GM21737 (cell line): Measurements from ENCODE around the gene IDH1.
"Not testable (repeated sequence)": the region's sequence is repeated elsewhere in the genome, so short reads cannot be mapped to it uniquely, and the experiment has no call there.

ENCODE experiments used
- ATAC-seq: cut with Tn5 transposase; IDR thresholded peaks from one replicate; pipeline ENCODE4 v1.9.1; 2021; ENCODE audit warnings: mild to moderate bottlenecking, moderate library complexity; ENCODE audit not compliant: unreplicated experiment

The IDH1 gene

DNA sequence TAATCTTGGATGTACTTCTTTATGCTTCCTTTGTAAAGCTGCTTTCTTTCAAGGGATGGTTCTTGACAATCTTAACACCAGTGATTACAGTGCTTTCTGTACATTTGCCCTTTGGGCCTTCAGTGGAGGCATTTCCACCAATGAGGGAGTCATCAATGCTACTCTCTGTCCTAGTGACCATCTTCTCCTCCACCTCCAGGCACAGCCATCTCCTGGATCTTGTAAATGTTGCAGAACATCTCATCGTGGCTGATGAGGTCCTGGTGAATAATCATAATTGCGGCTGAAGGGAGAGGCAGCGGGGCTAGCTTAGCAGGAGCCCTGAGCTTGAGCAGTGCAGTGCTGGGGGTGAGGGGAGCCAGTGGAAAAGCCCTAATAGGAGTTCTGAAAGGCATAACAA, 32.5 kb downstream of the IDH1 start:
- no peak for ATAC-seq

GRCh38 chr2:208221873-208222272, 33.0 kb downstream of the IDH1 start:
- ATAC-seq: not testable (repeated sequence)

GRCh38 chr2:208210688-208211451, 44.0 kb downstream of the IDH1 start:
- no peak for ATAC-seq

DNA sequence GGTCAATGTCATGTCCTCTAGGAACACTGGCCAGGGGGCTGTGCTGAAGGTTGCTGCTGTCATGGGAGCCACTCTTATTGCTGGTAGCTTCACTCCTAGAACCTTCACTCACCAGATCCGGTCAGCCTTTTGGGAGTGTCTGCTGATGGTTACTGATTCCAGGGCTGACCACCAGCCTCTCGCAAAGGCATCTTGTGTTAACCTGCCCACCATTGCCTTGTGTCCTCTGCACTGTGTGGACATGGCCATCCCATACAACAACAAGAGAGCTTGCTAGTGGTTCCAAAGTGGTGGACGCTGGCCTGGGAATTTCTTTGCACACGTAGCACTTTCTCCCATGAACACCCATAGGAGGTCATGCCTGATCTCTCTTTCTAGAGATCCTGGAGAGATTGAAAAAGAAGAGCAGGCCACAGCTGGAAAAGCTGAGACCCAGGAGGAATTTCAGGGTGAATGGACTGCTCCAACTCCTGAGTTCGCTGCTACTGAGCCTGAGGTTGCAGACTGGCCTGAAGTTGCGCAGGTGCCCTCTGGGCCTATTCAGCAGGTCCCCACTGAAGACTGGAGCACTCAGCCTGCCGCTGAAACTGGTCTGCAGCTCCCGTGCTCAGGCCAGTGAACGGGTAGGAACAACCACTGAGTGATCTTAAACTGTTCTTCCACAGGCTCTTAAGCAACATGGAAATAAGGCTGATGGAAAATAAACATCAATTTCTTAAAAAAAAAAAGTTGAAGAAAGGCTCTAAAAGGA, 46.4 kb downstream of the IDH1 start:
- ATAC-seq: no peak

DNA sequence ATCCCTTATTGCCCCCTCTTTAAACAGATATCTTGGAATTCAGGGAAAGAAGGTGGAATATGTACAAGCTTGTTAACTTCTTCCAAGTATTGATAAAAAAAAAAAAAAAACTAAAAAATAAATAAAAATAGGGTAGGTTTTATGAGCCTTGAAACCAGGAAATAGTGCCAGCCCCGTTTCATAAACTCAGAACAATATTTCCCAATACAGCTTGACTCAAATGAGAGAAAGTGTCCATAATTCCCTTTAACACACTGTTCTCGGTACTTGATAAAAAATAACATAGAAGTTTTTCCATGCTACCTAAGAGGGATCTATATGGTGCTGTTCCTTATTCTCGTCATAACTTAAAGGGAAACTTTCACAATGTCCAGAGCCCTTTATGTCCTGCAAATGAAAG, 47.1 kb downstream of the IDH1 start:
- ATAC-seq: no peak

DNA sequence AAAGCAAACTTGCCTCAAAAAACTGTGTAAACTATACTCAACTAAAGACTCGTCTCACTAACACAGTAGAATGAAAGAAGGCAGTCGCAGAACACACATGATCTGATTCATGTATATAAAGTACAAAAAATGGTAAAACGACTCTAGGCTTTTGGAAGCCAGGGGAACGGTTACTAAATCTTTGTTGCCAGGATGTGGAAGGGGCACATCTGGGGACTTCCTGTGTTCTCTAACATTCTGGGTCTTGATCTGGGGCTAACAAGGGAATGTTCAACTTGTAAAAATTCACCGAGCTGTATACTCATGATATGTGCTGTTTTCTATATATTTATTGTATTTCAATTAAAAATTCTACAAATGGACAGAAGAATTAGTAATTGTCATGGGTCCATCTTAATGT, 50.7 kb downstream of the IDH1 start:
- ATAC-seq: no peak

DNA sequence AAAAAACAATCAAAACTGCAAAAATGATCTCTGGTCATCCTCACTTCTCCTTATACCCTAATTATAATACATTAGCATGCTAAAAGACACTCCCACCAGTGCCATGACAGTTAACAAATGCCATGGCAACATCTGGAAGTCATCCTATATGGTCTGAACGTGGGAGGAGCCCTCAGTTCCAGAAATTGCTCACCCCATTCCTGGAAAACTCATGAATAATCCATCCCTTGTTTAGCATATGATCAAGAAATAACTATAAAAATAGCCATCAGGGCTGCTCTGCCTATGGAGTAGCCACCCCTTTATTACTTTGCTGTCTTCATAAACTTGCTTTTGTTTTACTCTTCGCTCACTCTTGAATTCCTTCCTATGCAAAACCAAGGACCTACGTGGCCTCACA, 59.3 kb downstream of the IDH1 start:
- no peak for ATAC-seq

DNA sequence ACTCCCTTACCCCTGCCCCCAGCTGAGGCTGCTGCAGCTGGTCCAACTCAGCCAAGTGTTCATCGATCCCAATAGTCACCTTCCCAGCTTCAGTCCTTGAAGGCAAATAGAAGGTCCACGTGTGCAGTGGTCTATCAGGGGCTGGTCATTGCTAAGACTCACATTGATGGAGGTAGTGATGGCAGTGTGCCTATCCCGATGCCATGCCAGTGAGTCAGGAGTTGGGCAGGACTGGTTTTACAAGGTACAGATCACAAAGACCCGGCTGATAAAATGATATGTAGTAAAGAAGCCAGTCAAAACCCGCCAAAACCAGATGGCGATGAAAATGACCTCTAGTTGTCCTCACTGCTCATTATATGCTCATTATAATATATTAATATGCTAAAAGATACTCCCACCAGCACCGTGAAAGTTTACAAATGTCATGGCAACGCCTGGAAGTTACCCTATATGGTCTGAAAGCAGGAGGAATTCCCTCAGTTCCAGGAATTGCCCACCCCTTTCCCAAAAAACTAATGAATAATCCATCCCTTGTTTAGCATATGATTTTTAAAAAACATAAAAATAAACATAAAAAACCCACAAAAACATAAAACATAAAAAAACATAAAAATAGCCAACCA, 62.1 kb downstream of the IDH1 start:
- no peak for ATAC-seq

- ATAC-seq: no peak
Observed at GRCh38 chr2:208189810-208190503, 64.9 kb downstream of the IDH1 start, which contains the start of gene C2orf80. C2orf80 (minus strand) TSS chr2:208190030; CDS start chr2:208186986, 3,044 bp downstream.

DNA sequence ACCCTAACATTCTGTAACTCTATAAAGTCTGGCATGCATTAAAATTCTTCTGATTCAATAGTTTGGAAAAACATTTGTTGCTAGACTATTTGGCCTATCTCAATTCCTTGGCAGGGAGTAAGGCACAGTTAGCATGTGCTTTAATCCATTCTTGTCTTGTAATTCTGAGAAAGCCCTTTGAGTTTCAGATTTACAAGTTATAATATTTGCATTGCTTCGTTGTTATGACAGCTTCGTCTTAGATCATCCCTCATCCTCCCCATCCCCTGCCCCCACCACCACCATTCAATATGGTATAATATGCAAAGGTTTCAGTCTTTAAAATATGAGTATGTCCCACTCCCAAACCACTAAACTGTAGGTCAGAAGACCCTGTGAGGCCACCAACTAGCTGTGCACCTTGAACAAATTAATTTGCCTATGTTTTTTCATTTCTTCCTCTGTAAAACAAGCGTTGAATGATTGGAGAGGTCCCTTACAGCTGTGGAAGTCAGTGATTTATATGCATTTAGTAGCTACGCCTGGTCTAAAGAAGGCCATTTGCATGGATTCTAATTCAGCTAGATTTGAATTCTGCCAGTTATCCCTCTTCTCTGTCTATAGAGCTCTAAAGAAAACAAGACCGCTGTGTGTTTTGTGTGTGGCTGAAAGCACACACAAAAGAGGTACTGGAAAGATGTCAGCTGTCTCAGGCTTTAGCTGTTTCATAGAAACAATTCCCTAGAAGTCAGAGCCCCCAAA, 65.6 kb downstream of the IDH1 start:
- no peak for ATAC-seq

DNA sequence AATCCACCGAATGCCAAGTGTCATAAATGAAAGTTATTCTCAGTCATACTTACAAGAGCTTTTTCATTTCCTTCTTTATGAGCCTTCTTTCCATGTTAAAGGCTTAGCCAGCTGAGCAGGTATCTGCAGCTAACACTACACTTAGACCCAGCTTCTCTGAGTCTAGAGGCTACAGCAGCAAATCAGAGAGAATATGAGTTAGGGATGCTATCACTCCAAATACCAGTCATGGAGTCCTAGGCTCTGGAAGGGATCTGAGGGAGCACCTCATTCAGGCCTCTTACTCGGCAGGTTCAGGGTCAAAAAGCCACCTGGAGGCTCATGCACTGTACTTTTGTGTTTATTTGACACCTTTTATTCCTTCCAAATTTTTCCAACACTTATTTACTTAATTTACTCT, 68.0 kb downstream of the IDH1 start:
- no peak for ATAC-seq

GRCh38 chr2:208186465-208186864, 68.4 kb downstream of the IDH1 start:
- ATAC-seq: no peak
